Naive thymus-derived CD8-positive, alpha-beta T cell (primary cell): Measurements from ENCODE around the gene TMEM184B. TPM values are rescaled to one million over a fixed set of nuclear protein-coding genes. Genes with fewer than 3 reads are reported as not detected.

Experiments
- ATAC-seq, 2 donors: fragments of 150-1000 bp; cut with Tn5 transposase in 1 of 2; sonication (Bioruptor Pico), chemical (Tn5 transposase) in 1 of 2; 1 replicate in 1 of 2; 2 replicates in 1 of 2; pipeline ENCODE4 v1.10.0; 2021; ENCODE audit warnings: mild to moderate bottlenecking in 2 of 2, moderate library complexity in 2 of 2
- POLR2A ChIA-PET: fragments of 350-600 bp; sonication (Branson Sonifier 250); formaldehyde crosslinking; loops from one replicate; lab custom pipeline; 2021; ENCODE audit warnings: antibody characterized with exemption; lab: Charles Lee
- DNase-seq, 10 donors: peaks; one replicate each; pipeline versions ENCODE4 v3.0.0 to v3.0.0-alpha.2; 2020 to 2022
- H3K27ac Mint-ChIP-seq, 10 donors: one replicate each; pipeline ENCODE4 v1.8.0; 2020 to 2022; ENCODE audit warnings: mild to moderate bottlenecking in 10 of 10, mixed read lengths in 10 of 10, moderate library complexity in 4 of 10, inconsistent platforms in 1 of 10
- H3K27me3 Mint-ChIP-seq, 5 donors: one replicate each; pipeline ENCODE4 v1.8.0; 2021 to 2022; ENCODE audit warnings: mixed read lengths in 5 of 5
- H3K36me3 Mint-ChIP-seq, 3 donors: one replicate each; pipeline ENCODE4 v1.8.0; 2020 to 2022; ENCODE audit warnings: mixed read lengths in 3 of 3, mild to moderate bottlenecking in 2 of 3, inconsistent platforms in 1 of 3
- H3K4me1 Mint-ChIP-seq, 4 donors: one replicate each; pipeline ENCODE4 v1.8.0; 2021 to 2022; ENCODE audit warnings: mixed read lengths in 4 of 4
- H3K4me3 Mint-ChIP-seq, 10 donors: one replicate each; pipeline ENCODE4 v1.8.0; 2020 to 2022; ENCODE audit warnings: mild to moderate bottlenecking in 10 of 10, mixed read lengths in 10 of 10, moderate library complexity in 6 of 10, inconsistent platforms in 1 of 10
- H3K9me3 Mint-ChIP-seq, 9 donors: one replicate each; pipeline ENCODE4 v1.8.0; 2020 to 2022; ENCODE audit warnings: mixed read lengths in 9 of 9, mild to moderate bottlenecking in 3 of 9, inconsistent platforms in 1 of 9, moderate library complexity in 1 of 9
- polyA plus RNA-seq, 3 donors: library from polyadenylated mRNA; unstranded; fragments of 300-500 nt; fragmentation: Illumina TruSeq; gene quantifications; one replicate each; pipeline ENCODE4 v1.2.3, GENCODE V29; 2021
- total RNA-seq, 8 experiments: library from RNA in 2 of 8; stranded (reverse) in 2 of 8; gene quantifications; one replicate each; pipeline ENCODE4 v1.2.3 and lab custom pipeline; 2021 to 2026

TMEM184B gene
- total and polyA plus RNA-seq, 5 experiments from 2014 or later, result 5.1 to 26.8 (median 13.0) TPM

DNA sequence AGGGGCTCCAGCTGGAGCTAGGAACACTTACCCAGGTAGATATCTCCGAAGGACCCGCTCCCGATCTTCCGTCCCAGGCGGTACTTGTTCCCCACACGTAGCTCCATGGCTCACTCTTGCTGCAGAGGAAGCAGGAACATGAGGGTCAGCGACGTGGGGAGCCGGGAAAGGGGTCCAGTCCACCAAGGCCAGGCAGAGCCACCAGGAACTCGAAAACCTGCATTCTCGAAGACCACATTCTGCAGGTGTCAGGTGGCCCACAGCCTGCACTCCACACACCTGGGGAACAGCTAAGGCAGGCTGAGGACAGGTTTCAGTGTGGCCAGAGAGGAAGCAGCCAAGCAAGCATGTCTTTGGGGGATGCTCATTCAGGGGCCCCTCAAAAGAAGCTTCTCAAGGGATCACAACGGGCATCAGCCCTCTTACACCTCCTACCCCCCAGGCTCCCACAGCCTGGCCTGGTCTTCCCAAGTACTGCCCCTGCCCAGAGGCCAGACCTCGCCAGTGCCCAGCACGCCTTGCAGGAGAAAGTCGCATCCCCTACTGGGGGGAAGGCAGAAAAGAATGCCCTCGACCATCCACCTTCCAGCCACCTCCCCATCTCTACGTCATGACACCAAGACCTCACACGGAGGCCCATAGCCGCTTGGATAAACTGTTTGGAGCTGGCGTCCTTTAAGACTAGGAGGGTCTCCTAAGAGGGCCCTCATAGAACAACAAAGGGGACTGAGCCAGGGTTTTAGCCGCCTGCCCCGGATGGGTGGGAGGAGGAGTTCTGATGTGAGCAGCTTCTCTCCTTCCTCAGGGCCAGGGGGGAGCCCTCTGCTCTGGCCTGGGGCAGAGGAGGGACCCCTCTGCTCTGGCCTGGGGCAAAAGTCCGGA is 41.5 kb upstream of the TMEM184B start:
- Mint-ChIP-seq H3K27me3 (no peaks in the 10 kb centered on the region), H3K4me3 (peak overlapping the region; percentile 11 to 94 (median 86)), H3K4me1 (peaks cover 43 to 72% (median 69%) of the 10 kb centered on the region in 4 donors), H3K9me3 (no peaks in the 10 kb centered on the region), H3K27ac (peak overlapping the region; percentile 92 to 99 (median 97)), H3K36me3 (peaks cover 0 to 16% (median 0%) of the 10 kb centered on the region in 3 donors)
- peak in 4 of 10 donors; percentile 4 to 26 (median 14) for DNase-seq
- no peak for ATAC-seq
- POLR2A ChIA-PET, result interaction anchor here (1.4 kb wide), 1 partner anchor 11 kb away, joined by 4 read pairs; no protein-coding TSS in a partner anchor

GRCh38 chr22:38313384-38313955 is 40.7 kb upstream of the TMEM184B start:
- Mint-ChIP-seq H3K36me3 (peaks cover 0 to 21% (median 0%) of the 10 kb centered on the region in 3 donors), H3K9me3 (no peaks in the 10 kb centered on the region), H3K27ac (peak overlapping the region; percentile 89 to 99 (median 96)), H3K4me1 (peaks cover 46 to 78% (median 74%) of the 10 kb centered on the region in 4 donors), H3K4me3 (peak overlapping the region in 8 of 10 donors; percentile 6 to 89 (median 68)), H3K27me3 (no peaks in the 10 kb centered on the region)
- ATAC-seq (peak in 1 of 2 donors; percentile 10), DNase-seq (peak in 4 of 10 donors; percentile 17 to 35 (median 26))
- POLR2A ChIA-PET, result interaction anchor here (1.4 kb wide), 1 partner anchor 12 kb away, joined by 4 read pairs; no protein-coding TSS in a partner anchor

DNA sequence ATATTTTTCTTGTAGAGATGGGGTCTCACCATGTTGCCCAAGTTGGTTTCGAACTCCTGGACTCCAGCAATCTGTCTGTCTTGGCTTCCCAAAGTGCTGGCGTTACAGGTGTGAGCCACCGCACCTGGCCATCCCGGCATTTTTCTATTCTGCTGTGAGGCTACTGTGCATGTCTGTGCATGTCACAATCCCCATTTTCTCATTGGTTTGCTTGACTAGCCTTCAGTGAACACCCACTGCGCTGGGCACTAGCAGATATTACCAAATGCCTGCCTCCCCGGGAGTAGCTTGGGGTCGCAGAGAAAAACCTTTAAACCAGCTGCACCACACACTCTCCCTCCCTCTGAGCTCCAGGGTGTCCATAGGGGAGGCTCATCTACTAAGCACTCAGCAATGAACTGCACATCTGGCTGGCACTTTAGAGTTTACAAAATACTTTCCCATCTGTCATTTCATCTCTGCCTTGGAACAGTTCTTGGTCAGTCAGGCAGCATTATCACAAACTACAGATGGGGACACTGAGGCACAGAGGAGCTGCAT is 39.5 kb upstream of the TMEM184B start:
- Mint-ChIP-seq H3K36me3 (peaks cover 0 to 27% (median 0%) of the 10 kb centered on the region in 3 donors), H3K9me3 (no peaks in the 10 kb centered on the region), H3K4me1 (peaks cover 48 to 78% (median 72%) of the 10 kb centered on the region in 4 donors), H3K4me3 (peak overlapping the region in 1 of 10 donors; percentile 3), H3K27me3 (no peaks in the 10 kb centered on the region), H3K27ac (peak overlapping the region in 9 of 10 donors; percentile 17 to 99 (median 79))
- no peak for ATAC-seq
- no peak for DNase-seq
- POLR2A ChIA-PET, result interaction anchor here (0.7 to 1.0 kb wide), 2 partner anchors 17 to 23 kb away, joined by 3 read pairs; no protein-coding TSS in a partner anchor

- DNase-seq (no peak), ATAC-seq (no peak)
- Mint-ChIP-seq H3K9me3 (no peaks in the 10 kb centered on the region), H3K27me3 (no peaks in the 10 kb centered on the region), H3K4me3 (no peak overlapping the region), H3K27ac (peak overlapping the region in 9 of 10 donors; percentile 62 to 97 (median 81)), H3K4me1 (peaks cover 50 to 81% (median 75%) of the 10 kb centered on the region in 4 donors), H3K36me3 (peaks cover 0 to 28% (median 0%) of the 10 kb centered on the region in 3 donors)
- POLR2A ChIA-PET, result no interaction called here
These were observed 38.5 kb upstream of the TMEM184B start for GRCh38 chr22:38311323-38311620.

DNA sequence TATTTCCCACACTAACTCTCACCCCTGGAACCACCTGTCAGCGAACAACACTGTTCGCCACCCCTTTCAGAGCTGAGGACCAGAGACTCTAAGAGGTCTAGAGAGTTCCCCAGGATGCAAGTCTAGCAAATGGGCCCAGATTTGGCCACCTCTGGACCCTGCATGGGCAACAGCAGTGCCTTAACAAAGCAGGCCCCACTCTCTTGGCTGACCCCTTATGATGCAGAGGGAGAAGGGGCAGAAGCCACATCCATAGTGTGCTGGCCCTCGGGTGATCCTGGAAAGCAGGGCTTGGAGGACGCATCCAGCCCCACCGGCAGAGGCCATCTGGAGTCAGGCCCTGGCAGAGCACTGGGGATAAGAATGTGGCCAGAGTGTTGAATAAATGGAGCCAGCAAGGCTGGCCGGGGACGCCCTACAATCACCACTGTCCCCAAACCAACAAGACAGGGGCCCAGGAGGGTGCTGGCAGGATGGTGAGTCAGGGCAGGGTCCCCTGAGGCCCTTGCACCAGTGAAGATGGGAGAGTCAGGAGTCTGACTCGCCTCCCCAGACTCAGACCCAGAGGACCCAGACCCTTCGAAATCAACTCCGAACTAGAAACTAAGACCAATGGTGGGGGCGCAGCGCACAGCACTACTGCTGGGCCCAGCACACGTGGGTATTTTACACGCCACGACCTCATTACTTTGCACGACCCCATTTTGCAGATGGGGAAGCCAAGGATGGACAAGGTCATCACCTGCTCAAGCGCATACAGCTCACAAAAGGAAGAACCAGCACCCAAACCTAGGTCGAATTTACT is 37.9 kb upstream of the TMEM184B start:
- Mint-ChIP-seq H3K27me3 (no peaks in the 10 kb centered on the region), H3K36me3 (peaks cover 0 to 29% (median 0%) of the 10 kb centered on the region in 3 donors), H3K27ac (peak overlapping the region; percentile 40 to 97 (median 80)), H3K4me1 (peaks cover 47 to 81% (median 75%) of the 10 kb centered on the region in 4 donors), H3K9me3 (no peaks in the 10 kb centered on the region), H3K4me3 (no peak overlapping the region)
- DNase-seq, result no peak
- no peak for ATAC-seq
- POLR2A ChIA-PET, result no interaction called here

GRCh38 chr22:38309614-38310517 is 37.1 kb upstream of the TMEM184B start:
- H3K36me3 Mint-ChIP-seq, result peaks cover 0 to 32% (median 0%) of the 10 kb centered on the region in 3 donors
- peak overlapping the region in 7 of 10 donors; percentile 9 to 97 (median 49) for H3K27ac Mint-ChIP-seq
- no peaks in the 10 kb centered on the region for H3K9me3 Mint-ChIP-seq
- POLR2A ChIA-PET, result no interaction called here
- H3K4me3 Mint-ChIP-seq, result no peak overlapping the region
- ATAC-seq (no peak), DNase-seq (no peak)
- H3K27me3 Mint-ChIP-seq, result no peaks in the 10 kb centered on the region
- H3K4me1 Mint-ChIP-seq, result peaks cover 44 to 77% (median 72%) of the 10 kb centered on the region in 4 donors

- H3K4me1 Mint-ChIP-seq, result peaks cover 37 to 68% (median 65%) of the 10 kb centered on the region in 4 donors
- POLR2A ChIA-PET, result no interaction called here
These were observed 36.1 kb upstream of the TMEM184B start for GRCh38 chr22:38308791-38309498.

GRCh38 chr22:38305471-38306448 is 33.0 kb upstream of the TMEM184B start:
- POLR2A ChIA-PET, result interaction anchor here (0.9 kb wide), 1 partner anchor 17 kb away, joined by 3 read pairs; no protein-coding TSS in a partner anchor
- H3K27me3 Mint-ChIP-seq, result no peaks in the 10 kb centered on the region
- H3K27ac Mint-ChIP-seq, result peak overlapping the region in 9 of 10 donors; percentile 18 to 83 (median 50)
- H3K9me3 Mint-ChIP-seq, result no peaks in the 10 kb centered on the region
- H3K4me1 Mint-ChIP-seq, result peaks cover 14 to 37% (median 35%) of the 10 kb centered on the region in 4 donors
- DNase-seq, result peak in 2 of 10 donors; percentile 7 to 8
- ATAC-seq, result peak; percentile 80 to 83
- H3K36me3 Mint-ChIP-seq, result peaks cover 0 to 48% (median 1%) of the 10 kb centered on the region in 3 donors
- H3K4me3 Mint-ChIP-seq, result peak overlapping the region in 3 of 10 donors; percentile 11 to 26 (median 14)

More at GRCh38 chr22:38308791-38309498, 36.1 kb upstream of the TMEM184B start:
- H3K27me3 Mint-ChIP-seq, result no peaks in the 10 kb centered on the region
- ATAC-seq, result no peak
- H3K9me3 Mint-ChIP-seq, result no peaks in the 10 kb centered on the region
- peak overlapping the region in 7 of 10 donors; percentile 26 to 85 (median 66) for H3K27ac Mint-ChIP-seq
- no peak overlapping the region for H3K4me3 Mint-ChIP-seq
- no peak for DNase-seq
- peaks cover 0 to 37% (median 0%) of the 10 kb centered on the region in 3 donors for H3K36me3 Mint-ChIP-seq

- Mint-ChIP-seq H3K27ac (peak overlapping the region in 1 of 10 donors; percentile 45), H3K36me3 (peaks cover 0 to 57% (median 1%) of the 10 kb centered on the region in 3 donors), H3K9me3 (no peaks in the 10 kb centered on the region), H3K27me3 (no peaks in the 10 kb centered on the region), H3K4me3 (no peak overlapping the region), H3K4me1 (peaks cover 12 to 32% (median 28%) of the 10 kb centered on the region in 4 donors)
- POLR2A ChIA-PET, result interaction anchor here (0.9 kb wide), 1 partner anchor 15 kb away, joined by 3 read pairs; no protein-coding TSS in a partner anchor
- ATAC-seq (no peak), DNase-seq (no peak)
These were observed 31.7 kb upstream of the TMEM184B start for GRCh38 chr22:38304526-38304925.
